ENCODE data around the gene RTL9.

The RTL9 gene

GRCh38 chrX:110341189-110342035 is 17.2 kb upstream of the RTL9 start:
- DNase-seq (ENCODE audit: low read depth) = no peak

DNA sequence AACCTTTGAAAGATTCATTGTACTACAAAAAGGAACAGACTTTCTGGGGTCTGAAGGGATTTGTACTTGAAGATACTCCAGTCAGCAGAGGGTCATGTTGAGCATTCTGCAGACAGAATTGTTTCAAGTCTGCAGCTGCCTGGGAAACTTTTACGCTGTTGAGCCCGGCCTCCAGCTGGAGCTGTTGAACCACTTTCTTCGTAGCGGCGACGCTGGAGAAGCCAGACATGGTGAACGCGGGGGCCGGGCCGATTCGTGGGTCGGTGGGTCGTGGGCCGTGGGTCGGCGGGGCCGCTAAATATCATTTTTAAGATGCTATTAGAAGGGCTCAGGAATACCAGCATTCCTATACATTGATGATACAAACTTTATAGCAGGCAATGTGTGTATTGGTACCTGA is 12.0 kb upstream of the RTL9 start:
- DNase-seq (ENCODE audit: low read depth) = no peak

GRCh38 chrX:110359273-110359672 is 625 bp downstream of the RTL9 start:
- DNase-seq (ENCODE audit: low read depth) = no peak

DNA sequence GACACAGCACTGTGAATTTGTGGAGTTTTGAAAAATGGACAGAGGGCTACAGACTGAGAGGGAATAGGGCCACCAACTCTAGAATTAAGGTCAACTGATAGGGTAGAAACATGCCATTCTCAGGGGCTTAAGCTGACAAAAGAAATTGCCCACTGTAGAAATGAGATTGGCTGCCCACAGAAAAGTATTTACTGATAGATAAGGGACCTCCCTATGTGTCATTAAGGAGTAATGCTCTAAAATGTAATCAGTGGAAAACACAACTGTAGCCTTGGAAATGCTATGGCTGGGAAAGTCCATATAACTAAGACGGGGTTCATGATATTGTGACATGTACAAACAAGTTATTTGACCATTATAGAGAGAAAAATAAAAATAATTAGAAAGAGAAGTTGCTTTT is 4.6 kb downstream of the RTL9 start:
- DNase-seq (ENCODE audit: low read depth) = no peak

DNA sequence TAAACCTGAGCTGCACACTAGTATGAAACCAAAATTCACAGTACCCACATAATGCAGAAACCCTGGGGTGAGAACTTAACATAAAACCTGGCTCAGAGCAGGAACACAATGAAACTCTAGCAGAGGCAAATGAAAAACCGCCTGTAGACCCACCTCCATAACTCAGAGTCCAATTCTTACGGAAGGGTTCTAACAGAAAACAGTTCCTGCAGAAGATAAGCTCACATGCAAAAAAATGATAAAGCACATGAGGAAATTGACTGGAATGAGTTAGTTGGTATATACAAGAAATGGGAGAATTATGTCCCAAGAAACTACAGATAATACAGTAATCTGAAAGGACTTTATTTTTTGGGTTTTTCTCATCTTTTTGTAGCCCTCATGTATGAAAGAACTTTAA is 14.7 kb downstream of the RTL9 start:
- DNase-seq (ENCODE audit: low read depth) = no peak

- no peak for DNase-seq (ENCODE audit: low read depth)
These were observed 15.9 kb downstream of the RTL9 start for GRCh38 chrX:110374559-110374958.

DNA sequence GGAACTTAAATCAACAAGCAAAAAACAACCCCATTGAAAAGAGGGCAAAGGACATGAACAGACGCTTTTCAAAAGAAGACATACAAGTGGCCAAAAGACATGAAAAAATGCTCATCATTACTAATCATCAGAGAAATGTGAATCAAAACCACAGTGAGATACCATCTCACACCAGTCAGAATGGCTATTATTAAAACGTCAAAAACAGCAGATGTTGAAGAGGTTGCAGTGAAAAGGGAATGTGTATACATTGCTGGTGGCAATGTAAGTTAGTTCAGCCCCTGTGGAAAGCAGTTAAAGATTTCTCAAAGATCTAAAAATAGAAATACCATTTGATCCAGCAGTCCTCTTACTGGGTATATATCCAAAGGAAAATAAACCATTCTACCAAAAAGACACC is 22.6 kb downstream of the RTL9 start:
- no peak for DNase-seq (ENCODE audit: low read depth)

DNA sequence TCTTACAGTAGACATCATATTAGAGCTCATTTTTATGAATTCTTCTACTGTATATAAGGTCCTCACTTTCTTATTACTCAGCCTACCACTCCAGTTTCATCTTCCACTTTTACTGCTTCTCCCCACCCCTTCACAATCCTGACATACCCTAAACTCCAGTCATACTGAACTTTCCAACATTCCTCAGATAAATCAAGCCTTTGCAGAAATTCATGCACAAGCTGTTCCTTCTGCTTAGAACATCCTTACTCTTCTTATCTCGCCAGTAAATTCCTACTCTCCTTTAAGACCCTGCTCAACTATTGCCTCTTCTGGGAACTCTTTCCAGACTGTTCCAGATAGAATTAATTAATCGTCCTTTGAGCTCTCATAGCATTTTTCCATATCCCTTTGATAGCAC is 24.8 kb downstream of the RTL9 start:
- DNase-seq (ENCODE audit: low read depth) = no peak

DNA sequence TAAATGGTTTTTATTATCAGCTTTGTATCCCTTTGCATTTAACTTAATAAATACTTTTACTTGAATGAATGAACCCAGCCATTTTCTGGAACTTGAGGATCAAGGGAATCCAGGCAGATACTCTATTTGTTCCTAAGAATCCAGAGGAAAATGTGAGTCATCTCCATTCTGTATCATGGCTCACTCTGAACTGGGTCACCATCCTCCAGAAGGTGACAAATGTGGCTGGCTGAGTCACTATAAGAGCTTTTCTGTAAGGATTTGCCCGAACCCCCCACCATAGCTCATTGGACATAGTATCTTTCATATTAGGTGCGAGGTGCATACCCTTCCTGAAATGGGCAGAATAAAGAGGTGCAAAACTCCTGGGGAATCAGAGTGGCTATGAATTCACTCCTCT is 25.8 kb downstream of the RTL9 start:
- DNase-seq (ENCODE audit: low read depth) = no peak

DNA sequence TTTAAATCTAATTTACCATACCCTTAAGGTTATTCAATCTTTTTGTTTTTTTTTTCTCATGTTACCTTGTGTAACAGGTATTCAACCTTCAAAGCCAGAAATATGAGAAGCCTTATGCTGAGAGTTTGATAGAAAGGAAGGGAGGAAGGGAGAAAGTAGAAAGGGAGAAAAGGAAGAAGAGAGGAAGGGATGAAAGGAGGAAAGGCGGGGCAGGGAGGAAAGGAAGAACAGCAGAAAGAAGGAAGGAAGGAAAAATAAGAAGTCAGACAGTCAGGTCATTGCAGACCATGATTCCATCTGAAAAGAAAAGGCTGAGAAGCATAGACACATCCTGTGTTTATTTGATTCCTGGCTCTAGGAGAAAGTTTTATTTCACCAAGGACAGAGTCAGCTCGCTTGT is 30.9 kb downstream of the RTL9 start:
- no peak for DNase-seq (ENCODE audit: low read depth)

GRCh38 chrX:110391086-110391485 is 32.4 kb downstream of the RTL9 start:
- DNase-seq (ENCODE audit: low read depth) = no peak

- no peak for DNase-seq (ENCODE audit: low read depth)
These were observed 36.0 kb downstream of the RTL9 start for GRCh38 chrX:110394651-110395050.

DNA sequence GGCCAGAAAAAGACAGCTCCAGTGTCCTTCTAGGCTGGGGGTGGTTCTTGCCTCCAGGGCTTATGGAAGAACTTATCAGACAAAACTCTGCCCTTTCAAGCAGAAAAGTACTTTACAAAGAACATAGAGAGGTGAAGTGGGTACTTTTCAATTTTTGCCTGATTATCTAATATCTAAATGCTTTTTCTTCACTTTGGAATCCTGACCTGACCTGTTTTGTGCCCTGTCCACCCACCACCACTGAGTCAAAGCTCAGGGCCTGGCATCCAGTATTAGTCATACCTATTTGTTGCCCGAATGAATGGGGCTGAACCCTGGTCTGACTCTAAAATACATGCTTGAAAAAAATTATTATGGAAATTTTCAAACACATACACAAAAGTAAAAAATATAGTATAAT is 37.2 kb downstream of the RTL9 start:
- DNase-seq (ENCODE audit: low read depth) = no peak

DNA sequence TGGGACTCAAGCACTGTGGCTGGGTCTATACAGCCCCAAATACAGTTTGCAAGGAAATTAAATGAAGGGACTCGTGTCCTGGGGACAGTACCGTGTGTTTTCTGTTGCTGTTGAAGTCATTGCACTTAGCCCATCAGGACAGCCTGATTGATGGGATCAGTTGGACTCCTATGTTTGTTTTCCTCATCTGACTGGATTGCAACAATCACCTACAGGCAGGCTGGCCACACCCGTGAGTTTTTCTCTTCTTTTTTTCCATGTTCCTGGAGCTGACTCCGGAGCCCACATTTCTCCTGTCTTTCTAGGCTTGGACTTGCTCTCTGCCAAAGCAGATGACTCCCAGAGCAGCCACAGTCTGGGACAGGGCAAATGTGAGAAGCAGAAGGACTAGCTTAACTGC is 38.1 kb downstream of the RTL9 start:
- DNase-seq (ENCODE audit: low read depth) = no peak

DNA sequence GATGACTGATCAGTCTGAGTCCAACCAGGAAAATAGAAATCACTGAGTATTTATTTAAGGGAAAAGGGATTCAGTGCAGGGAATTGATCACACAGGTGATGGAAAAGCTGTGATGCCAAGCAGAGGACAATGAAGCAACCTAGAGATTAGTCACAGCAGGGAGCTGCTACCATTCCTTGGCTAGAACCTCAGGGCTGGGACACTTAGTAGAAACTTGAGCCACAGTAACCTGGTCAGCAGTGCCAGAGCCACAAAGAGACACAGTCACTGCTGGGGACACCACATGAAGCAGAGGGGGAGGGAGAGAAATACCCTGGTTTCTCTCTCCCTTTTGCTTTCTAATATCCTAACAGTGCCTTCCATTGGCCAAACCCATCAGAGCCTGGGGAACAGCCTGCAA is 38.7 kb downstream of the RTL9 start:
- DNase-seq (ENCODE audit: low read depth) = no peak

- DNase-seq (ENCODE audit: low read depth) = no peak
These were observed 39.3 kb downstream of the RTL9 start for GRCh38 chrX:110397904-110398303.

DNA sequence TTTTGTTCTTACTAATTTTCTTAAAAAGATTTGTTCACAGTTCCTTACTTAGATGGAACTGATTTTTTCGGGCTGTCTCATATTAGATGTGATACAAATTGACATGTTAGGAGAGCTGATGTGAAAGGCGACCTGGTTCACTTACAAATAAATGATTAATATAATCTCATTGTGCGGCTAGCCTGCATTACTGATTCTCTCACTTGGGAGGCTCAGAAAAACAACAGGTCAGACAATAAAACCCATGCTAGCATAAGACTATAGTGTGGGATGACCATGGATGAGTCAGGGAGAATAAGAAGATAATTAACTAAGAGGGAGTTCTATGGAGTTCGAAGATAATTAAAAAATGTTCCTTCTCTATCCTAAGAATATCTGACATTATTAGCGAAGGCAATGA is 40.8 kb downstream of the RTL9 start:
- no peak for DNase-seq (ENCODE audit: low read depth)

- no peak for DNase-seq (ENCODE audit: low read depth)
These were observed 41.3 kb downstream of the RTL9 start for GRCh38 chrX:110399966-110400365.

GRCh38 chrX:110401135-110401534 is 42.5 kb downstream of the RTL9 start:
- no peak for DNase-seq (ENCODE audit: low read depth)

DNA sequence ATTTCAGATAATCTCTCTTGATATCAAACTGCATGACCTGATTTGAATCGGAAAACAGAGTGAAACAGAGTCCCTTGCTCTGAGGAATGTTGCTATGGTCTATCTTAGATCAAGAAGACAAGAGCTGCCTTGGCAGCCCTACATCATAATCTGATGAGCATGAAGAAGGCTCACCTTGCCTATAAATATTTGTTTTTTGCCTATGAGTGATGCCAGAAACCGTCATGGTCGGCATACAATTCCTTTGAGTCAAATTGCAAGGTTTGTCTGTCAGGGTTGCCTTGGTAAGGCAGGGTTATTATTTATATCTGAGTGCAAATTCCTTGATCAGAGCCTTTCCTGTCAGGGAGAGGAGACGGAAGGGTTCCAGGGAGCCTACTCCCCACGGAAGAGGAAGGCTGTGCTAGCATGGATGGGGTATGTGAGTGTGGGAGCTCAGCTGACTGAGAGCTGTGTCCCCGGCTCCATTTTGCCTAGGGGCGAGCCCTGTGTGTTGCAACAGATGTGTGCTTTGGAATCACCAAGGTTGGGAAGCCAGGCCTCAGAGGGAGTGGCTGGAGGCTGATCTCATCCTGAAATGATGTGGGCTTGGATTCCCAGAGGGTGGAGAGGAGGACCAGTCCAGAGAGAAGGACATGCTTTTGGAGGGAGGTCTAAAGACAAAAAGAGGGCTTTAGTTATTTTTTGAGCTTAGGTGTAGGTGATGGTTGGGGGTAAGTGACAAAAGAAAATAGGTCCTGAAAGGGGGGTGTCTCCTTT is 43.6 kb downstream of the RTL9 start:
- no peak for DNase-seq (ENCODE audit: low read depth)

GRCh38 chrX:110402850-110403221 is 44.2 kb downstream of the RTL9 start:
- no peak for DNase-seq (ENCODE audit: low read depth)

GRCh38 chrX:110403441-110404238 is 45.0 kb downstream of the RTL9 start:
- DNase-seq (ENCODE audit: low read depth) = no peak

DNA sequence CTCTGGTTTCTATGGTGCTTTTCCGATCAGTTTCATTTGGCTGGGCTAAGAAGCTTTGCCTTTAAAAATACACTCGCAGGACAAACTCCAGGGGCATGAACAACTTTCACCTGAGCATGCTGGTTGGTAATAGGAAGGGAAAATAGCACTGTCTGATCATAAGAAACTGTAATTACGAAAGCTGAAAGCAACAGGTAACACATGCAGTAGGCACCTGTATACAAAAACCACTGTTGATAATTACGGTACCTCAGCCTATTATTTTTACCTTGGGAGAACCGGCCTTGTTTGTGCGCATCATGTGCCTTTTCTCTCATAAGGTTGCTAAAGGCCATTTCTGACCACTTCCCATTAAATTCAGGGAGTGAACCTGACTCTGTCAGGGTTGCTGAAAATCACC is 45.7 kb downstream of the RTL9 start:
- DNase-seq (ENCODE audit: low read depth) = no peak

Data from activated gamma-delta T cell treated with anti-CD3 and anti-CD28 coated beads, Interleukin-2, amount 50 U/mL, for 16 hours (primary cell).